ENCODE results near the gene TECPR1.

DNA sequence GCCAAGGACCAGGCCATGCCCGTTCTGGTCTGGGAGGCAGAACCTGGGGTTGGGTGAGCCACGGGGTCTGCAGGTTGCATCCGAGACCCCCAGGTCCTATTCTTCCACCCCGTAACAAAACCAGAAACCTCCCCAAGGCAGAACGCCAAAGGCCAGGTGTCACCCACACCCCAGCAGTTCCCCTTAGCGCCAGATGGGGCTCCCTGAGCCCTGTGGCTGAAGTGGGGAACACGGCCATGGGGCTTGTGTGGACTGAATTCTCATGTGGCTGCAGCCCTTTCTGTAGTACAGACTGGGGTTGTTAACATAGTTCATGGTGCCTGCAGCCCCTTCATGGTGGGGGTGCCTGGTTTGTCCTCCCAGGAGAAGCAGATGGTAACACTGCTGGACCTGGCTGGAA, 39.7 kb upstream of the TECPR1 start:
- TF ChIP-seq CTCF (IDR thresholded peaks at IDR 0.05; ENCODE audit: insufficient read depth, low read depth, low read length) = no peak
- TF ChIP-seq EZH2 (IDR thresholded peaks at IDR 0.05; ENCODE audit: insufficient read depth, low read length) = no peak

Measured in astrocyte (in vitro differentiated cells and primary cell).